NOMO-1 treated with dmso at 0.1 percent for 144 hours (cell line): Measurements from ENCODE around the gene PRXL2B.
"Not testable (repeated sequence)": the region's sequence is repeated elsewhere in the genome, so short reads cannot be mapped to it uniquely, and the experiment has no call there.

Source experiments
- DNase-seq: peaks from one replicate; lab custom pipeline; 2025; ENCODE audit not compliant: unreplicated experiment; lab: John Stamatoyannopoulos, UW

PRXL2B gene

GRCh38 chr1:2564006-2564814, 22.4 kb upstream of the PRXL2B start:
- DNase-seq: no peak

- no peak for DNase-seq
These were observed 21.7 kb upstream of the PRXL2B start for GRCh38 chr1:2564815-2565374.

GRCh38 chr1:2566101-2567045, 20.2 kb upstream of the PRXL2B start:
- no peak for DNase-seq

- DNase-seq: no peak
These were observed 19.4 kb upstream of the PRXL2B start for GRCh38 chr1:2567083-2567679.

GRCh38 chr1:2568187-2568816, 18.3 kb upstream of the PRXL2B start:
- not testable (repeated sequence) for DNase-seq

- no peak for DNase-seq
These were observed 17.5 kb upstream of the PRXL2B start for GRCh38 chr1:2569060-2569459.

GRCh38 chr1:2569703-2570102, 16.9 kb upstream of the PRXL2B start:
- DNase-seq: not testable (repeated sequence)

GRCh38 chr1:2570332-2570731, 16.2 kb upstream of the PRXL2B start:
- no peak for DNase-seq

- DNase-seq: no peak
These were observed 15.2 kb upstream of the PRXL2B start for GRCh38 chr1:2571348-2571747.

- no peak for DNase-seq
These were observed 13.2 kb upstream of the PRXL2B start for GRCh38 chr1:2573250-2573920.

GRCh38 chr1:2574350-2574749, 12.2 kb upstream of the PRXL2B start:
- DNase-seq: no peak

- no peak for DNase-seq
These were observed 10.5 kb upstream of the PRXL2B start for GRCh38 chr1:2575801-2576663.

- not testable (repeated sequence) for DNase-seq
These were observed 9.0 kb upstream of the PRXL2B start for GRCh38 chr1:2577565-2578075.

- no peak for DNase-seq
These were observed 7.8 kb upstream of the PRXL2B start for GRCh38 chr1:2578758-2579118.

GRCh38 chr1:2580691-2581090, 5.9 kb upstream of the PRXL2B start:
- no peak for DNase-seq

GRCh38 chr1:2582391-2582790, 4.2 kb upstream of the PRXL2B start:
- DNase-seq: no peak

GRCh38 chr1:2583331-2583791, 3.2 kb upstream of the PRXL2B start:
- no peak for DNase-seq

GRCh38 chr1:2583871-2584351, 2.7 kb upstream of the PRXL2B start:
- DNase-seq: no peak
